ENCODE data around the gene PFDN5.

- TF ChIP-seq POLR2A (IDR thresholded peaks at IDR 0.05) (peak in 1 of 2 donors; percentile 53), CTCF (IDR thresholded peaks at IDR 0.05) (peak in 5 of 6 experiments; percentile 25 to 63 (median 43))
Observed at GRCh38 chr12:53251477-53252348, 43.6 kb upstream of the PFDN5 start.

All from Peyer's patch (tissue), 4 donors.